Measurements from ENCODE around the gene COA1.

- no peak for TF ChIP-seq CTCF (IDR thresholded peaks at IDR 0.05)
- no peak for TF ChIP-seq EP300 (IDR thresholded peaks at IDR 0.05; ENCODE audit: low read depth)
- no peak for TF ChIP-seq POLR2AphosphoS5 (IDR thresholded peaks at IDR 0.05)
- TF ChIP-seq POLR2A (IDR thresholded peaks at IDR 0.05) = no peak
Measured at GRCh38 chr7:43753843-43754242, 24.5 kb upstream of the COA1 start.
